Hematopoietic multipotent progenitor cell treated with erythropoietin and hydrocortisone succinate and interleukin-3 and kit ligand, for 17 days (in vitro differentiated cells): Measurements from ENCODE around the gene CAPN3.
"Not testable (repeated sequence)": the region's sequence is repeated elsewhere in the genome, so short reads cannot be mapped to it uniquely, and the experiment has no call there.

Experiments used
- DNase-seq: peaks from one replicate; pipeline ENCODE4 v3.0.0-alpha.2; 2015; ENCODE audit warnings: low spot score

CAPN3 gene

DNA sequence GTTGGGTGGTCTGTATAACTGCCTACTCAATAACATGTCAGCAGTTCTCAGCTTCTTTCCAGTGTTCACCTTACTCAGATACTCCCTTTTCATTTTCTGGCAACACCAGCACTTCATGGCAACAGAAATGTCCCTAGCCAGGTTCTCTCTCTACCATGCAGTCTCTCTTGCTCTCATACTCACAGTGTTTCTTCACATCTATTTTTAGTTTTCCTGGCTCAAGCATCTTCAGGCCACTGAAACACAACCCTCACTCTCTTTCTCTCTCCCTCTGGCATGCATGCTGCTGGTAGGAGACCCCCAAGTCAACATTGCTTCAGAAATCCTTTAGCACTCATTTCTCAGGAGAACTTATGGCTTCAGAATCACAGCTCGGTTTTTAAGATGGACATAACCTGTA lies at the start of gene CAPN3:
Gene CAPN3 (plus strand): TSS at position 253 of the 400 bp plus-strand sequence. CDS start 305 bp downstream, outside the sequence.
- no peak for DNase-seq

DNA sequence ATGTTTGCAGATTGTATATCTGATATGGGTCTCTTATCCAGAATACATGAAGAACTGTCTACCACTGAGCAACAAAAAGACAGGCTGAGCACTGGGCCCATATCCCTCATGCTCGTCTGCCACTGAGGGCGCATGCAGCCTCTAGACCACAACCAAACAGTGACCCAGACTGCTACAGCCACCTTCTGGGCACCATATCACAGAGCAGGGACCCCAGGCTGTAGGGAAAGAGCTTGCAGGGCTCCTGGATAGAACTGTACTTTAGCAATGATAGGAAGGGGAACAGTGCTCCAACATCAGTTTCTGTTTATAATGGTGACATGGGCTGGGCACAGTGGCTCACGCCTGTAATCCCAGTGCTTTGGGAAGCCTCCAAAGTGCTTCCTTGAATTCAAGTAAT lies 45.8 kb upstream of the CAPN3 start:
- no peak for DNase-seq

DNA sequence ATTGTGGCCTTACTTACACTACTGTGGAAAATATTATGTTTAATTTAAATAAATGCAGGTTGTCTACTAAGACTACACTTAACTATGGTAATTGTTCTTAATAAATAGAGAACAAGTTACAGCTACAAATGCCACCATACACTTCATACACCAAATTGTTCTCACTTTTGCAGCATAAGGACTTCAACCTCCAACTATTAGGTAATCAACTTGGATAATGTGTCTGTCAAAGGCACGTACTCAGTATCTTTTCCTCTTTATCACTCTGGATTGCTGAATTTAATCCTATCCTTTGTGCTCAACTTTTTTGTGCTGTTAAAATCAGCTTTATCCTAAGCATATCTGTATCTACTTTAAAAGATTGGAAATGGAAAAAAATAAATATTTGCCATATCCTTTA lies 44.5 kb upstream of the CAPN3 start:
- no peak for DNase-seq

DNA sequence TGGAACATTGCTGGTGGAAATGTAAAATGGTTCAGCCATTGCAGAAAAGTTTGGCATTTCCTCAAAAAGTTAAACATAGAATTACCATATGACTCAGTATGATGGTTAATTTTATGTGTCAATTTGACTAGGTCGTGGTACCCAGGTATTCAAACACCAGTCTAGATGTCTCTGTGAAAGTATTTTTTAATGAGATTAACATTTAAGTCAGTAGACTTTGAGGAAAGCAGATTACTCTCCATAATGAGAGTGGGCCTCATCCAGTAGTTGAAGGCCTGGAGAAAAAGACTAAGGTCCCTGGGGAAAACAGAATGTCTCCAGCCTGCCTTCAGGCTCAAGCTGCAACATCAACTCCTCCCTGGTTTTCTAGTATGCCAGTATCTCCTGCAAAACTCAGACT lies 43.8 kb upstream of the CAPN3 start:
- no peak for DNase-seq

DNA sequence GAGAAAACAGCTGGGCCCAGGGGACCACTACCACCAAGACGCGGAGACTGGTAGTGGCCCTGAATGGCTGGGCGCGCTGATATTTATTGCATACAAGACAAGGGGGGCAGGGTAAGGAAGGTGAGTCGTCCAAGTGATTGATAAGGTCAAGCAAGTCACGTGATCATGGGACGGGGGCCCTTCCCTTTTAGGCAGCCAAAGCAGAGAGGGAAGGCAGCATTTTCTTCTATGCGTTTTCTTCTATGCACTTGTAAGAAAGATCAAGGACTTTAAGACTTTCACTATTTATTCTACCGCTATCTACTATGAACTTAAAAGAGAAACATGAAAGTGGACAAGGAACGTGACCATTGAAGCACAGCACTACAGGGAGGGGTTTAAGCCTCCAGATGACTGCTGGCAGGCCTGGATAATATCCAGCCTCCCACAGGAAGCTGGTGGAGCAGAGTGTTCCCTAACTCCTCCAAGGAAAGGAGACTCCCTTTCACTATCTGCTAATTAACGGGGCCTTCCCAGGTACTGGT lies 43.0 kb upstream of the CAPN3 start:
- DNase-seq = not testable (repeated sequence)

DNA sequence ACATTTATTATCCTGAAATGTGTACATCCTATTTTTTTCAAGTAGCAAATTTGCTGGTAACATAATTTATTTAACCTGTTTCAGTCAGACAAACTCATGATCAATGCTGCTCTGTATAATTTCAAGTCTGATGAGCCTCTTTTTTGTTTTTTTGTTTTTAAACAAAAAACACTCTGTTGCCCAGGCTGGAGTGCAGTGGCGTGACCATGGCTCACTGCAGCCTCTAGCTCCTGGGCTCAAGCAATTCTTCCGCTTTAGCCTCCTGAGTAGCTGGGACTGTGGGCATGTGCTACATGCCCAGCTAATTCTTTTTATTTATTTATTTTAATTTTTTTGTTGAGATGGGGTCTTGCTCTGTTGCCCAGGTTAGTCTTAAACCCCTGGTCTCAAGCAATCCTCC lies 40.1 kb upstream of the CAPN3 start:
- no peak for DNase-seq

DNA sequence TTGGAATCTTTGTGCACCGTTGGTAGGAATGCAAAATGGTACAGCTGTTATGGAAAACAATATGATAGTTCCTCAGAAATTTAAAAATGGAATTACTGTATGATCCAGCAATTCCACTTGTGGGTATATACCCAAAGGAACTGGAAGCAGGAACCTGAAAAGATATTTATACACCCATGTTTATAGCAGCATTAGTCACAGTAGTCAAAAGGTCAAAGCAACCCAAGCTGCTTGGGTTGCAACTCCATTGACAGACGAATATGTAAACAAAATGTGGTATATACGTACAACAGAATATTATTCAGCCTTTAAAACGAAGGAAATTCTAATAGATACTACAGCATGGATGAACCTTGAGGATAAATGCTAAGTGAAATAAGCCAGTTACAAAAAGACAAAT lies 35.0 kb upstream of the CAPN3 start:
- no peak for DNase-seq

DNA sequence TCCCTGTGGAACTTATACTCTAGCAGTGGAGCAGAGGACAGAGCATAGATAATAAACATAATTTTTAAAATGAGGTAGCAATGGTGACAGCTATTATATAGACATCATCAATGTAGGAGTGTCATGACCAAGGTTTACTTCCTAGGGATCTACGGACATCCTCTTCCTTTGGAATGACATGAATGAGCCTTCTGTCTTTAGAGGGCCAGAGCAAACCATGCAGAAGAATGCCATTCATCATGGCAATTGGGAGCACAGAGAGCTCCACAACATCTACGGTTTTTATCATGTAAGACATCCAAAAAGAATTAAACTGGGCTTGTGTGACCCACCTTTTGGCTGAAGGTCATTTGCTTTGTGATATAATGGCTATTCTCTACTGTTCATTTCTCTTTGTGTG lies 30.1 kb upstream of the CAPN3 start:
- DNase-seq = no peak

DNA sequence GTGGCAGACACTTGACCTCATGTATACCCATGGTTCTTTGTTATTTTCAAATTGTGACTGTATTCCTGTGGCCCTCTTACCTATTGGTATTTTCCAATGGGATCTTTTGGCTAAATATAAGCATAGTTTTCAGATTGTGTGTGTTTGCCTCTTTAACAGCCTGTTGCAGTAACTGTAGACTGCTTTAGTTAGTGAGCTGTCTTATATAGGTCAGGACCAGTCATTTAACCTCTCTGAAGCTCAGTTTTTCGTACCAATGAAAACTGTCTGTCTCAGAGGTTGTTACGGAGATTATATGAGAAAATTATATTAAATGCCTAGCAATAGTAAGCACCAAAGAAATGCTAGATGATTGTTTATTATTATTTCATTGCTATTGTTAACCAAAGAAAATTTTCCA lies 29.3 kb upstream of the CAPN3 start:
- no peak for DNase-seq

DNA sequence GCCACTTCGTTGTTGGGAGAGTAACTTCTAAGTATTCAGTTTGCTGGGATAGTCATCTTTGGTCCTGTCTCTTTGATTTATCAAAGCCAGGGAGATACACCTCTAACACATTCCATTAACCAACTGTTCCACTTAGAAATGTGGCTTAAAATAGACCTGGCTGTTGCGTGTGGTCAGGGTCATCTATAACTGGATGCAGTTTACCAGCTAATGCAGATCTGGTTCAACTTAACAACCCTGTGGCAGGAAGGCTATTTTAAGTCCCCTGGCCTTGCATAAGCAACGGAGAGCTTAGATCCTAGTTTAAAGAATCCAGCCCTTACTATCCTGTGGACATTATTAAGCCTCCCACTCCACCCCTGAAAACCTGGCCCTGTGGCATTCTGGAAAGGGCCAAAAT lies 28.1 kb upstream of the CAPN3 start:
- DNase-seq = no peak

DNA sequence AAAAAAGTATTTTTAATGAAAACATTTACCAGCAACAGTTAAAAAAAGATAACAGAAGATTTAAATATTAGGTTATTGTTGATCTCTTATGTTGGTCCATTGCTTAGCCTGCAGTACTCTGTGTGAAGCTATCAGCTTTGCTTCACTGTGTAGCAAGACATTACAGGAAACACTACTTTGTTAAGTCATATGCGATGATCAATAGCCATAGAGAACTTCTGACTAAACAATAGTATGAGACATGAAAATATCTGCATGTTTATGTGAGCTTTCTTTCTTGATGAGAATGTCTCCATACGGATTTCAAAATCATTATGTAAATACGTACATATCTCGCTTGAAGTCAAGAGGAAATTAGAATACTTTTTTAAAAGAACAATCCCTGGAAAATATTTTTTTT lies 27.0 kb upstream of the CAPN3 start:
- DNase-seq = no peak

DNA sequence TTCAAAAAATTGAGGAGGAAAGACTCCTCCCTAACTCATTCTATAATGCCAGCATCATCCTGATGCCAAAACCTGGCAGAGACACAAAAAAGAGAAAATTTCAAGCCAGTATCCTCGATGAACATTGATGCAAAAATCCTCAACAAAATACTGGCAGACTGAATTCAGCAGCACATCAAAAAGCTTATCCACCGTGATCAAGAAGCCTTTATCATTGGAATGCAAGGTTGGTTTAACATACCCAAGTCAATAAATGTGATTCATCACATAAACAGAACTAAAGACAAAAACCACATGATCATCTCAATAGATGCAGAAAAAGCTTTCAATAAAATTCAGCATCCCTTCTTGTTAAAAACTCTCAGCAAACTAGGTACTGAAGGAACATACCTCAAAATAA lies 24.2 kb upstream of the CAPN3 start:
- no peak for DNase-seq

DNA sequence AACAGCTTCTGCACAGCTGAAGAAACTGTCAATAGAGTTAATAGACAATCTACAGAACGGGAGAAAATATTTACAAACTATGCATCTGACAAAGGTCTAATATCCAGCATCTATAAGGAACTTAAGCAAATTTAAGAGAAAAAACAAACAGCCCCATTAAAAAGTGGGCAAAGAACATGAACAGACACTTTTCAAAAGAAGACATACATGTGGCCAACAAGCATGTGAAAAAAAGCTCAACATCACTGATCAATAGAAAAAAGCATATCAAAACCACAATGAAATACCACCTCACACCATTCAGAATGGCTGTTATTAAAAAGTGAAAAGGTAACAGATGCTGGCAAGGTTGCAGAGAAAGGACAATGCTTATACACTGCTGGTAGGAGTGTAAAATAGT lies 22.7 kb upstream of the CAPN3 start:
- DNase-seq = not testable (repeated sequence)

DNA sequence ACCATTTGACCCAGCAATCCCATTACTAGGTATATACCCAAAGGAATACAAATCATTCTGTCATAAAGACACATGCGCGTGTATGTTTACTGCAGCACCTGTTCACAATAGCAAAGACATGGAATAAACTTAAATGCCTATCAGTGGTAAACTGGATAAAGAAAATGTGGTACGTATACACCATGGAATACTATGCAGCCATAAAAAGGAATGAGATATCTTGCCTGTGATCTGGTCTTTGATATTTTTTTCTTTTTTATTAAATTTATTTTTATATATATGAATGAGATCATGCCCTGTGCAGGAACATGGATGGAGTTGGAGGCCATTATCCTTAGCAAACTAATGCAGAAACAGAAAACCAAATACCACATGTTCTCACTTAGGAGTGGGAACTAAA lies 22.2 kb upstream of the CAPN3 start:
- not testable (repeated sequence) for DNase-seq

DNA sequence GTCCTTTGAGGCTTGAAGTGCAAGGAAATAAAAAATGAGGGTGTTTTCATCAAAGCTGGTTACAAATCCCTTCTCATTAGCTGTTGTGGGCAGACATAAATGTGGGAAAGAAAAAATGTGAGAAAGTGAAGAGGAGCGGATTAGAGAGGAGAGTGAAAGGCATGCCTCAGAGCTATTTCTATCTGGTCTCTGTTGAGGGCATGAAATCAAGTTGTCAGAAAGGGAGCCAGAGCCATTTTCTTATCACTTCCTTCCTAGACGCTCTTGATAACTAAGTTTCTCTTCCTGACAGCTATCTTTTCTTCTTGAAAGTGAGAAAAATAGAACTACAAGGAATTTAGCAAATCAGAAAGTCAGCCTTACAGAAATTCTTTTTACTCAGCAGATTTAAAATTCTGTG lies 20.8 kb upstream of the CAPN3 start:
- DNase-seq = no peak

DNA sequence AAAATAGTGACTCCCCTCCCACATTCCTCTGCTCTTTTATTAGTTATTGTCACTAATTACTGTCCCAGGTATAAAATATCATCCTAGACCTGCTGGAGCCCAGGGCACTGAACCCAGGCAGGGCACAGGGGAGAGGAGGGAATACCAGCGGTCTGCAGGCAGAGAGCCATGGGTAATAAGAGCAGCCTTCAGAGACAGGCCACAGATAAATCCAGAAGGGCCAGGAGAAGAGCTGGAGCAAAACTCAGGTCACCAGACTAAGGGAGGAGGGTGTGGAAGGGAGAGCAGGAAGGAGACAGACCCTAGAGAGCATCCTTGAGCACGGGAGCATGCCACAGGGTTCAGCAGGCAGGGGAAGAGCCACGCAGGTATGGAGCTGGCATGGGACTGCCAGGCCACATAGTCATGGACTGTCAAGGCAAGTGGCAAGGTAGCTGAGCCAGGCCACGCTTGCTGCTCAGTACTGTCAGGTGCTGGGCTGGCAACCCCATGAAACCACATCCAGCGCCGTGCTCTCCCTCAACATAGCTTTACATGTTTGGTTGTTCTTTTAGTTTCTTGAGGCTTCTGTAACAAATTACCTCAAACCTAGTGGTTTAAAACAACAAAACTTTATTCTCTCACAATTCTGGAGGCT lies 15.6 kb upstream of the CAPN3 start:
- no peak for DNase-seq

DNA sequence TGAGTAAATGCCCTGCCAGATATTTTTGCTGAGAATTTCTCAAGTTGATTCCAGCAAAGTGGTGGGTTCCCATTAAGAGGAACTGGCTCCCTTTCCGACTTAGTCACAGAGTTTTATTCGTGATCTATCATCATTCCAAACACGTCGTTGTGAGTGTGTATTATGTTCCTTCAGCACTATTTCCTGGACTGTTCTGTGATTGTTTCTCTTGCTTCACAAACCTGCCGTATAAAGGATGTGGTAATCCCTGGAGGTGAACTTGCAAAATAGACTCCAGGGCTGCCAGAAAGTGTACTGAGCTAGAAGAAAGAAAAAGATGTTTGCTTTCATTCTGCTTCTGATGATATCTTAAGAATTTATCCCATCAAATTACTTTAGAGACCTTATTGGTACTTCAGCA lies 14.5 kb upstream of the CAPN3 start:
- DNase-seq = no peak

DNA sequence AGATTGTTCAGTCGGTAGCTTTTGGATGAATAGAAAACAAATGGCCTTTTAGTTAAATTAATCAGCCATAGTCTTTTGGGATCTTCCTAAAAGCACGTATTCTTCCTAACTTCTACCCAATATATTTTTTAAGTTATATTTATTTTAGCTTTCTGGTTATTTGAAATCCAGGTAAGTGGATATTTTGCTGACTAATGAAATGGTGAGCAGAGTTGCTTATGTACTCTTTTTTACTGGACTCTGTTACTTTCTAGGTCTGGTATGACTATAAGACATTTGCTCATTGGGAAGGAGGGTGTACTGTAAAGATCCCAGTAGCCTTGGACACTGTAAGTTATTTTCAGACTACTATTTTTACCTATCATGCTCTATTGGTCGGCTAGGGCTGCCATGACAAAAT lies 13.8 kb upstream of the CAPN3 start:
- DNase-seq = no peak

DNA sequence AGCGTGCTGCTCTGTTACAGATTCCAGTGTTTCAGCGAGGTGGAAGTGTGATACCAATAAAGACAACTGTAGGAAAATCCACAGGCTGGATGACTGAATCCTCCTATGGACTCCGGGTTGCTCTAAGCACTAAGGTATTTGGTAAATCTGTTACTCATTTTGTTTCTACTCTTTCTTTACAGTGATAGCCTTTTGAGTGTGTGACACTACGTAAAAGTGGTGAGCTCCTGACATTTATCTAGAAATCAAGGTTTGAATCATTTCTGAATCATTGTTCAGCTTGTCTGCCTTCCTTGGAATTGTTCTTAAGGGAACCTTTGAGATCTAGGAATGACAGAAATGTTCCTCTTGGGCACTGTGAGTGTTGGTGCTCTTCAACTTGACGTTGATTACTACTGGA lies 11.2 kb upstream of the CAPN3 start:
- DNase-seq = no peak

DNA sequence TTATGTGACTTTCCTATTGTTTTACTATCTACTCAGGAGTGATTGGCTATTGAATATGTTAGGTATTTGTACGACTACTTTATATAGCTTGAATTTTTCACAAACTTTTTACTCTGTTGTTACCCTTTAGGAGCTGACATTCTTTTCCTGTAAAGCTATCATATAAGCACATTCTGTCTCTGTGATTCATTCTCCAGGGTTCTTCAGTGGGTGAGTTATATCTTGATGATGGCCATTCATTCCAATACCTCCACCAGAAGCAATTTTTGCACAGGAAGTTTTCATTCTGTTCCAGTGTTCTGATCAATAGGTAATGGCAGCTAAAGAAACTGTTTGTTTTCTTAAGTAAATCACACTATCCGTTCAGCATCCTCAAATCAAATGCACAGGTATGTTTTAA lies 10.1 kb upstream of the CAPN3 start:
- DNase-seq = no peak

DNA sequence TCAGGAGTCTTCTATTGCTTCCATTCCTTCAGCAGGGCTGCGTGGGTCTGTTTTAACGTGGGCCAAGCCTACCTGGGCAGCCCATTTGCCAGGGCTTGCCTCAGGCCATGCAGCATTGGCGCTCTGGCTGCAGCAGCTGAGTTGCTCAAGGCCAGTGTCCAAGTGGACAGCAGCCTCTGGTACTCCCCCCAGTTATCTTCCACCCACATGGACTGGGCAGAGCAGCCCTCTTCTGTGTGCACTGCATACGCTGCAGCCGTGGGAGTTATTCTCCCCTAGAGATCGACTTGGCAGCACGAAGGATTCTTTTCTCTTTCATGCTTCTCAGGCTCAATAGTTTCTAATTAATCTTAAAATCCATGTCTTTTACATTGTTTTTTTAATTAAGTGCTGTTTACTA lies 6.9 kb upstream of the CAPN3 start:
- DNase-seq = no peak

DNA sequence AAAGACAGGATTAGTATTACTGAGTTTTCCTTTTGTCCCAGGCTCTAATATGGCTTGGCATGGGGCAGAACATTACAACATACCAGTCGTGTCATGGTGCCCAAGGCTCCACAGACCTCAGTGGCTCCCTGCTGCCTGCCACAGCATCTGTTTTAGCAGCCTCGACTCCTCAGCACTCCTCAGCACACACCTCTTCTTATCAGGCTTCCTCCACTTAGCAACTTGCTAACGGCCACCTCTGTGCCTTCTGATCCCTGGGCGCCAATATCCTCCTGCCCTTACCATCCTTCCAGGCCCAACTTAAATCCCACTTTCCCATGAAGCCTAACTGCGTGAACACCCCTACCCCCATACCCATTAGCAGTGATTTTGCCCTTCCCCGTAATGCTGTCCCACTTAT lies 6.2 kb upstream of the CAPN3 start:
- DNase-seq = no peak

DNA sequence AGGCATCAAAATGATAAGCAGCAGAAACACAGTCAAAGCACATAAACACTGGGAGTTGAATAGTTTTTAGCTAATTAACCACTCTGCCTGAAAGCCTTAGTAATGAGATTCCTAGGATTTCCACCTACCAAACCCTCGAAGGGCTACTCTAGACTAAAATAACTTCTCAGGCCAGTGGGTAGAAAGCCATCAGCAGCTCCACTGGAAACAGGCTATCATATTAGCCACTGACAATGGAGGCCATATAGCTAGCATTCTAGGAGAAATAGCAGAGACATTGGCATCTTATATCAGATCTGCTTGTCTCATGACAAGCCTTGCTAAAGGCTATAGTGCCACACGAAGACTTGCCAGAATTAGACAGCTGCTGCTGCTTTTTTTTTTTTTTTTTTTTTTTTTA lies 4.5 kb upstream of the CAPN3 start:
- no peak for DNase-seq

DNA sequence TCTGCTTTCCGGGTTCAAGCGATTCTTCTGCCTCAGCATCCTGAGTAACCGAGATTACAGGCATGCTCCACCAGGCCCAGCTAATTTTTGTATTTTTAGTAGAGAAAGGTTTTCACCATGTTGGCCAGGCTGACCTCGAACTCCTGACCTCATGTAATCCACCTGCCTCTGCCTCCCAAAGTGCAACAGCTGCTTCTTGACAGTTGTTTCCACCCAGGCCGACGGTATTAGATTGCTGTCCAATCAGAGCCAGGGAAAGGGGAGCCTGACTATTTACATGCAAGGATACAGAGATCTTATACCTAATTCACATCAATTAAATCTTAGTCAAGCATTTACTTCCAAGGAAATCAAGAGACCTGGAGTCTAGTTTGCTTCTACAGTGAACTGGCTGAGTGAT lies 4.0 kb upstream of the CAPN3 start:
- no peak for DNase-seq

DNA sequence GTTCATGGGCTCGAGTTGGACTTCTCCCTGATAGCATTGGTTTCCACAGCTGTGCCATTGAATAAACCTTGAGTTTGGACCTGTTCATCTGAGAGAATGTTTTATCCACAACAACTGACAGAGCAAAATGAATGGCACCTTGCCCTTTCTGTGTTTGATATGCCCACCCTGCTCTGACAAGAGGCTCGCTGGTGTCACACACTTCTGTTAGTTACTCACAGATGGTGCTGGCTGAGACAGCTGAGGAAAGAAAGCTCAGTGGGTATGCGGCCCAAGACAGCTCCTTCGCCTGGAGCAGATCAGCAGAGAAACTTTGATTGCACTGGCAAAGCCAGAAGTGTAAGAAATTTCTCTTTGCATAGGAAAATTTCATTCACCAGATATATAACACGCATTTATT lies 2.5 kb upstream of the CAPN3 start:
- no peak for DNase-seq
